Thoracic aorta (tissue), 2 donors: Measurements from ENCODE around the gene PARD3B. TPM values are rescaled to one million over a fixed set of nuclear protein-coding genes. Genes with fewer than 3 reads are reported as not detected.

Experiments used
- ATAC-seq: fragments of 150-250 bp; one replicate; pipeline ENCODE4 v1.8.0; 2017; ENCODE audit warnings: low read depth; ENCODE audit not compliant: insufficient number of reproducible peaks, low FRiP score
- DNase-seq: peaks from one replicate; pipeline ENCODE4 v3.0.0-alpha.2; 2020; ENCODE audit warnings: low spot score
- H3K27ac ChIP-seq, 2 donors: fragments of 200-600 bp; sonication (generic); 1 replicate in 1 of 2; 2 replicates in 1 of 2; pipeline ENCODE4 v1.5.1; 2016; ENCODE audit warnings: mild to moderate bottlenecking in 2 of 2, moderate library complexity in 2 of 2
- H3K27me3 ChIP-seq: fragments of 200-600 bp; sonication (generic); replicated peaks from 2 replicates; pipeline ENCODE4 v1.6.0; 2016; ENCODE audit warnings: mild to moderate bottlenecking; ENCODE audit not compliant: insufficient read depth
- H3K36me3 ChIP-seq: fragments of 200-600 bp; sonication (generic); one replicate; pipeline ENCODE4 v1.5.1; 2016
- H3K4me1 ChIP-seq, 2 donors: fragments of 200-600 bp; sonication (generic); 1 replicate in 1 of 2; 2 replicates in 1 of 2; pipeline versions ENCODE4 v1.5.1 to v1.6.0; 2016; ENCODE audit warnings: low read depth in 2 of 2, mild to moderate bottlenecking in 1 of 2; ENCODE audit not compliant: control insufficient read depth in 1 of 2
- H3K4me3 ChIP-seq: fragments of 200-600 bp; sonication (generic); 2 replicates; pipeline ENCODE4 v1.5.1; 2016; ENCODE audit warnings: mild to moderate bottlenecking
- H3K9me3 ChIP-seq: fragments of 200-600 bp; sonication (generic); 2 replicates; pipeline ENCODE4 v1.5.1; 2016
- CTCF ChIP-seq: fragments of 200-600 bp; sonication (generic); IDR thresholded peaks from one replicate; pipeline ENCODE4 v1.5.1; 2019; ENCODE audit warnings: antibody characterized with exemption
- total RNA-seq, 2 donors: library from RNA; depleted of rRNA; stranded (reverse); fragments of >200 nt; gene quantifications; one replicate each; pipeline versions ENCODE4 v1.1.0 to v1.2.3, GENCODE V29; 2016

The PARD3B gene
- total RNA-seq, 2 donors from 2014 or later = 25.7 to 34.5 TPM

- Histone ChIP-seq H3K27ac (no peak overlapping the region), H3K4me3 (no peak overlapping the region), H3K4me1 (peaks cover 0 to 3% of the 10 kb centered on the region in 2 donors), H3K36me3 (no peaks in the 10 kb centered on the region), H3K9me3 (no peaks in the 10 kb centered on the region), H3K27me3 (no peaks in the 10 kb centered on the region)
- DNase-seq = no peak
- no peak for ATAC-seq
- no peak for TF ChIP-seq CTCF
Measured at GRCh38 chr2:205665791-205666190, 1120.5 kb downstream of the PARD3B start.
